Measurements from ENCODE around the gene GFPT1.

DNA sequence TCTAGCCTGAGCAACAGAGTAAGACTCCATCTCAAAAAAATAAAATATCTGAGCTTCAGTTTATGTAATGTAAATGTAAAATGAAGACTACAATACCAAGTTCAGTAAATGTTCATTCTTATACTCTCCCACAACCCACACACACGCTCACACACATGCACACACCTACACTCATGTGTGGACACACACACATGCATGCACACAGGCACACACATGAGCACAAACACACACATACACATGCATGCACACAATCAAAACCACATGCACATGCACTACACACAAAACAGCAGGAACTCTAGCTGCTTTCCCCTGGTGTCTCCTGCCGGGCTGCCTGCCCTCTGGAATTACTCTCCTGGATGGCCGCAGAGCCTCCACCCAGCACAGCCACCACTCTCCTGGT lies 90.6 kb downstream of the GFPT1 start:
- TF ChIP-seq EZH2 (IDR thresholded peaks at IDR 0.05) (no peak), POLR2AphosphoS5 (IDR thresholded peaks at IDR 0.05; ENCODE audit: borderline replicate concordance, low read depth, low read length) (no peak), FOXP2 (optimal IDR thresholded peaks at IDR 0.05; ENCODE audit: control extremely low read depth, extremely low read length, insufficient read depth) (no peak)
